T47D (cell line): ENCODE results near the gene ITPR1.

Experiments
- DNase-seq, 2 experiments: peaks; one replicate each; pipeline versions ENCODE4 v3.0.0 to v3.0.0-alpha.2; 2011 to 2012; ENCODE audit warnings: low read depth in 1 of 2, low spot score in 1 of 2
- JUND ChIP-seq: IDR thresholded peaks from 2 replicates; pipeline ENCODE4 v1.6.1; 2012; ENCODE audit warnings: low read depth
- in situ Hi-C: cut with HindIII; loops from 2 replicates; pipeline ENCODE4 v1.10.0; 2016; ENCODE audit warnings: low sequenced_read_pairs, low pct_unique_long_range_greater_than_20kb

The ITPR1 gene

GRCh38 chr3:4801892-4802291 lies 308.7 kb downstream of the ITPR1 start:
- in situ Hi-C loops: no loop called here
- no peak for DNase-seq
- TF ChIP-seq JUND: no peak

DNA sequence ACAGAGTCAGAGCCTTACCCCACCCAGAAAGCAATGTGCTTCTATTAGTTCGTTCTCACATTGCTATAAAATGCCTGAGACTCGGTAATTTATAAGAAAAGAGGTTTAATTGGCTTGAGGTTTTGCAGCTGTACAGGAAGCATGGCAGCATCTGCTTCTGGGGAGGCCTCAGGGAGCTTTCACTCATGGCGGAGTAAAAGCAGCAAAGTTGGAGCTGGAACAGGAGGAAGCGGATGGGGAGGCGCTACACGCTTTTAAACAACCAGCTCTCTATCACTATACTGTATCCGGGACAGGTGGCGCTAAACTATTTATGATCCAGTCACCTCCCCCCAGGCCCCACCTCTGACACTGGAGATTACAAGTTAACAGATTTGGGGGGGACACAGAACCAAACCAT lies 309.8 kb downstream of the ITPR1 start:
- no peak for DNase-seq
- no peak for TF ChIP-seq JUND
- in situ Hi-C loops: no loop called here

DNA sequence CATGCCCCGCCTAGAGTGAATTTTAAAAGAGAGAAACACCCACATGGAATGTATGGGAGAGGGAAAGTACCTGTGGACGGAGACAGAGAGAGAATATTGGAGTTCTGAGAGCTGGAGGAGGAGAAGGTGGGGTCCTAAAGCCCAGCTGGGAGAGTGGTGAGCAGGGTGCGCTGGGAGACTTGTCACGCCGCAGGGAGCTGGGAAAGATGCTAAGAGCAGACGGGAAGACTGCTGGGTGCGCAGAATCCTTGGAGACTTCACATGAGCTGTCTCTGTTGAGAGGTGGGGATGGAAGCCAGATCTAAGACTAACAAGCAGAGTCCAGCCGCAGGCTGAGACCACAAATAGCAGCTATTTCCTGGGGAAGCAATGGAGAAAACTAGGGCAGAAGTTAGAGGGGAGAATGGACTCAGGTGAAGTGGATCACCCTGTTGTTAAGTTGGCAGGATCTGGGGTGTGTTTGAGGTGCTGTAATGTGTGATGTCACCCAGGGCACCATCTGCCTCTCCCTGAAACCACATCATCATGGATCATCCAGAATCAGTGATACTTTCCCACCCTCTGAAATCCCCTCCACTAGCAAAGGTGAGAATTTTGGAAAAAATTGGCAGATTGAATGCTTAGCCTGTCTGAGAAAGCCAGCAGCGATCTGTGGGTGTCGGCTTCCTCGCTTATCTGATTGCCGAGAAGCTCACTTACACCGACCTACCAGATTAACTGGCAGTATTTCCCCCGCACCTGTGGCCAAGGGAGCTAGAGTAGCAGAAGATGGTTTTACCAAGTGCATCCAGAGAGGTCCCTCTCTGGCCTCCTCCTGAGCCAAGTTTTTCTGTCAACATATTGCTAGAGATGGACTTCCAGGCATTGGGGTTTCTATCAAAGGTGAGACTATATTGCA lies 311.3 kb downstream of the ITPR1 start:
- no peak for DNase-seq
- TF ChIP-seq JUND: no peak
- in situ Hi-C loops: no loop called here

DNA sequence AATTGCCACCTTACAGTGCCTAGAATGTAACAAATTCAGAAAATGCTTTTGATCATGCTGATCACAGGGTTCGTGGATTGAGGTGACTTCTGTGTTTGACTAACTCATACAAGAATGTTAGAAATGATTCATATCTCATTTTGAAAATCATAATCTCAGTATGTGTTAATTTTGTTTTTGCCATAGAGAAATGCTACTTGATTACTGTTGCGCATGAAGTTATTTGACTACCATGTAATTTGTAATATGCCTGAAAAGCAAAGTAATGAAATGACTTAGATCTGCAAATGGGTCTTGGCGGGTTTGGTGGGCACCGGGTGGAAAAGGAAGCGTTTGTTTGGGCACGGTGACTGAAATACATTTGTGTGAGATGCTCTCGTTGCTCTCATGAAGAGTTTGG lies 312.5 kb downstream of the ITPR1 start:
- DNase-seq: no peak
- in situ Hi-C loops: no loop called here
- TF ChIP-seq JUND: no peak

DNA sequence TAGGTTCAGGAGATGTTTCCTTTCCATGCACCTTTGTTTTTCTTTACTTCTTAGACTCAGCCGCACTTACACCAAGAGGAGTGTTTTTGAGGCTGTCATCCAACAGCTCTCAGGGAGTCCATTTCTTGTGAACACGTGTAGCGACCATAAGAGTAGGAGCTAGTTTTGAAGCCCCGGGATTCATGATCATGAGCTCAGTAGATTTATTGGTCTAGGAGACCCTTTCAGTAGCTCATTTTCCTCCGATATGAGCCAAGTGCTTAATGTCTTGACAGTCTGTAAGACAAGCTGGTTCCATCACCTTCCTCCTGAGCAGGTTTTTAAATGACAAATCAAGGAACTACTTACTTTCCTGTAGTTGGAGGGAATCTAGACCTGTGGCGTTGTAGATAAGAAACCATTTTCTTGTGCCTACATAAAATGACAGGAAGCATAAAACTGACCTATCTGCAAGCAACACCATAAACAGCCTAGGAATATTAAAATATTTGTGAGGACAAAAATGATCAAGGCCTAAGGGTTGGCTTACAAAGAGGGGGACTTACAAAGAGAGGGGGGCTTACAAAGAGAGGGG lies 313.5 kb downstream of the ITPR1 start:
- TF ChIP-seq JUND: no peak
- DNase-seq: no peak
- in situ Hi-C loops: no loop called here

- no peak for TF ChIP-seq JUND
- no peak for DNase-seq
Observed at GRCh38 chr3:4807381-4808280, 314.5 kb downstream of the ITPR1 start.

GRCh38 chr3:4808637-4809036 lies 315.5 kb downstream of the ITPR1 start:
- in situ Hi-C loops: no loop called here
- no peak for TF ChIP-seq JUND
- no peak for DNase-seq

More at GRCh38 chr3:4807381-4808280, 314.5 kb downstream of the ITPR1 start:
- in situ Hi-C loops: no loop called here

GRCh38 chr3:4809922-4810321 lies 316.8 kb downstream of the ITPR1 start:
- TF ChIP-seq JUND: no peak
- in situ Hi-C loops: no loop called here
- no peak for DNase-seq

DNA sequence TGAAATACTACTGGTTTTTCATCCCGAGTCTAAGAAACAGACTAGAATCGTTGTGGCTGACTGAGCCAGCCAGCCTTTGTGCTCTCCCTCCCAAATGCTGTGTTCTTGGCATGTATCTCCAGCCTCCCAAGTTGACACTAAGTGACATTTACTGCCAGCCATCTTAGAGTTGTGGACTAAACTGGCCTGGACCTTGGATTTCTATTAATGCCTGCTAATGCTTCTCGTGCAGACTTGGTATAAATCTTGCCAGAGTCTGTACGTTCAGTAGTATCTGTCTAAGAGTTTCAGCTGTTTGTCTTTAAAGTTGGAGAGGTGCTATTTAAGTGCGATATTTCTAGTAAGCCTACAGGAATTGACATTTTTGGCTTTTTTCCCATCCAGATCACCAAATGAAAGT lies 319.4 kb downstream of the ITPR1 start:
- in situ Hi-C loops: no loop called here
- no peak for TF ChIP-seq JUND
- DNase-seq: no peak

- TF ChIP-seq JUND: no peak
- no peak for DNase-seq
- in situ Hi-C loops: no loop called here
Observed at GRCh38 chr3:4813909-4814304, 320.8 kb downstream of the ITPR1 start.

DNA sequence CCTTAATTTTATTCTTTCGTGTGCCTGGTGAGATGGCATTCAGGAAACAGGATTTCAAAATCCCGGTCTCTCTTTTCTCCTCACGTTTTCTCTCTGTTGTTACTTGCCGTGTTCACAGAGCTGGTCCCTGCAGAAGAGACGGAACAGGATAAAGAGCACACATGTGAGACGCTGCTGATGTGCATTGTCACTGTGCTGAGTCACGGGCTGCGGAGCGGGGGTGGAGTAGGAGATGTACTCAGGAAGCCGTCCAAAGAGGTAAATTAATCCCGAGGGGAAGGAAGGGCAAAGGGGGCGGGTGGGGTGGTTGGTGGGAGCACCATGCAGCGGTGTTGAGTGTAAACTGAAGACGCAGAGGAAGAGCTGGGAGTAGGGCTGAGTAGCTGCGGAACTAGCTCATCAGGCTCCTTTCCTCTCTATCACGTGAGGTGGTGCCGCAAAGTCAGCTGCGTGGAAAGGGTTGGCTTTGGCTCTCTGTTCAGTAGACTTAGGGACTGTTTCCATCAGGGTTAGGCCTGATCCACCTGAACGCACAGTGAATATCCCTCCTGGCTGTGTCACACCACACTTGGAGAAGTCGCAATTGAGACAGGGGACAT lies 321.3 kb downstream of the ITPR1 start:
- no peak for DNase-seq
- no peak for TF ChIP-seq JUND
- in situ Hi-C loops: no loop called here

- no peak for TF ChIP-seq JUND
- in situ Hi-C loops: no loop called here
- DNase-seq: no peak
Observed at GRCh38 chr3:4814904-4815574, 321.9 kb downstream of the ITPR1 start.
